Right cardiac atrium (tissue), 5 donors: ENCODE measurements around the gene WDR86. TPM values are rescaled to one million over a fixed set of nuclear protein-coding genes. Genes with fewer than 3 reads are reported as not detected.

ENCODE experiments used
- ATAC-seq, 2 donors: fragments of 200-7000 bp; cut with Tn5 transposase; one replicate each; pipeline versions ENCODE4 v1.8.0 to v1.9.1; 2020; ENCODE audit warnings: moderate library complexity in 2 of 2, mild to moderate bottlenecking in 1 of 2
- DNase-seq, 3 donors: peaks; one replicate each; pipeline ENCODE4 v3.0.0-alpha.2; 2020
- H3K27ac ChIP-seq: one replicate; pipeline ENCODE4 v1.5.1; 2013; ENCODE audit warnings: mild to moderate bottlenecking, low read length, control low read depth, moderate library complexity
- H3K27me3 ChIP-seq: one replicate; pipeline ENCODE4 v1.6.1; 2013; ENCODE audit not compliant: control insufficient read depth, insufficient read depth
- H3K4me1 ChIP-seq: one replicate; pipeline ENCODE4 v1.6.1; 2013; ENCODE audit warnings: low read length; ENCODE audit not compliant: control insufficient read depth, insufficient read depth
- H3K4me3 ChIP-seq: one replicate; pipeline ENCODE4 v1.5.1; 2013; ENCODE audit warnings: low read length, control low read depth
- H3K9me3 ChIP-seq: one replicate; pipeline ENCODE4 v1.6.1; 2013; ENCODE audit warnings: low read length; ENCODE audit not compliant: control insufficient read depth
- WGBS: extraction: QIAGEN DNeasy Blood & Tissue Kit; methylation state at CpG from one replicate; pipeline ENCODE4 v1.1.7; 2013; 5-methylcytosine and 5-hydroxymethylcytosine counted together
- intact Hi-C, 4 donors: fragments of 100-400 bp; cut with DNase I; formaldehyde crosslinking; loops; one replicate each; pipeline versions ENCODE4 v1.11.0 to v1.14.0; 2022 to 2023
- polyA plus RNA-seq: library from polyadenylated mRNA; stranded (reverse); fragments of 200-250 nt; gene quantifications from one replicate; pipeline ENCODE4 v1.2.3, GENCODE V29; 2013
- total RNA-seq, 4 donors: library from RNA; stranded (reverse); fragmentation: NEBNext Ultra II Directional; extraction: Animal tissue kit (Norgen Biotek cat#: 25700); gene quantifications; one replicate each; pipeline ENCODE4 v1.2.1, GENCODE V29; 2021
- donor health status: healthy with polysubstance abuse.
- donor health status: DM: no; HTN: yes; CAD: no.
- donor health status: DM: no; HTN: no; CAD: no.
- donor health status: DM: no; HTN: yes; CAD: no; lungs with severe emphysema.
- donor health status: DM: yes; HTN: yes; CAD: no.

WDR86 gene
- total and polyA plus RNA-seq, 5 donors: 0.17 to 0.47 (median 0.18) TPM

DNA sequence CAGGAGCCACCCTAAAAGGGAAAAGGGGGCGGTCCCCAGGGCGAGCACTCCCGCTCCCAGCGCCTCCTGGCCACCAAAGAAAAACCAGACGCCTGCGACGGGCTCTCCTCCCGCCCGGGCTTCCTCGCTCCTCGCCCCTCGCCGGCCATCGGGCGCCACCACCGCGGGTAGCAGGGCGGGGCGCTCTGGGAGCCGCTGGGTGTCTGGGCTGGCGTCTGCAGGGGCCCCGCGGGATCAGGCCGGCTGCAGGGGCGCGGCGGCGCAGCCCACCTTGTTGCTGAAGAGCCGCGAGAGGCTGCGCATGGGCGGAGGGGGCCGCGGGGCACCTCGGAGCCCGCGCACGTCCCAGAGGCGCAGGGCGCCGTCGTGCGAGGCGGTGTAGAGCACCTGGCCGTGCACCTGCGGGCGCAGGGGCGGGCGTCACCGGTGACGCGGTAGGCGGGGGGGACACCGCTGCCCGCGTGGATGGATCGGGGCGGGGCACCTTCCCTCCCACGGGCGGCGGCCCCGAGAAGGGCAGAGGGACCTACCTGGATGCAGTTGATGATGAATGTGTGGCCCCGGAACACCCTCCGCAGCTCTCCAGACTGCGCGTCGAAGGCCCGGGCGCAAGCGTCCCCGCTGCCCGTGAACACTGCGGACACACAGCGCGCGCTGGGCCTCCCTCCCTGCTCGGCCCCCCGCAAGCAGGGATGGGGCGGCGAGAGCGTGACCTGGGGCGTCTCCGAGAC, 28.3 kb downstream of the WDR86 start:
- DNase-seq: no peak
- Histone ChIP-seq H3K27me3 (no peaks in the 10 kb centered on the region), H3K4me3 (peak overlapping the region; percentile 6), H3K4me1 (no peaks in the 10 kb centered on the region), H3K27ac (no peak overlapping the region), H3K9me3 (no peaks in the 10 kb centered on the region)
- peak; percentile 20 to 26 for ATAC-seq
- WGBS: 4% methylated on average over 83 of the region's 83 CpGs
- intact Hi-C loops: loop anchor here in 2 of 4 donors (5.0 to 10.0 kb wide), 2 partner anchors 51 to 53 kb away; no protein-coding TSS in a partner anchor

- no peaks in the 10 kb centered on the region for H3K27me3 ChIP-seq
- intact Hi-C loops: loop anchor here in 2 of 4 donors (5.0 to 10.0 kb wide), 2 partner anchors 51 to 54 kb away; no protein-coding TSS in a partner anchor
Observed at GRCh38 chr7:151381098-151381347, 28.8 kb downstream of the WDR86 start.

GRCh38 chr7:151380199-151381097, 29.4 kb downstream of the WDR86 start:
- intact Hi-C loops: loop anchor here in 2 of 4 donors (5.0 to 10.0 kb wide), 2 partner anchors 52 to 54 kb away; no protein-coding TSS in a partner anchor
- Histone ChIP-seq H3K4me1 (no peaks in the 10 kb centered on the region), H3K9me3 (no peaks in the 10 kb centered on the region), H3K27ac (no peak overlapping the region), H3K27me3 (no peaks in the 10 kb centered on the region), H3K4me3 (no peak overlapping the region)
- 83% methylated on average over 32 of the region's 32 CpGs for WGBS
- DNase-seq (no peak), ATAC-seq (no peak)

More at GRCh38 chr7:151381098-151381347, 28.8 kb downstream of the WDR86 start:
- Histone ChIP-seq H3K9me3 (no peaks in the 10 kb centered on the region), H3K4me3 (no peak overlapping the region), H3K27ac (no peak overlapping the region), H3K4me1 (no peaks in the 10 kb centered on the region)
- DNase-seq: no peak
- WGBS: 31% methylated on average over 7 of the region's 7 CpGs
- ATAC-seq: no peak

DNA sequence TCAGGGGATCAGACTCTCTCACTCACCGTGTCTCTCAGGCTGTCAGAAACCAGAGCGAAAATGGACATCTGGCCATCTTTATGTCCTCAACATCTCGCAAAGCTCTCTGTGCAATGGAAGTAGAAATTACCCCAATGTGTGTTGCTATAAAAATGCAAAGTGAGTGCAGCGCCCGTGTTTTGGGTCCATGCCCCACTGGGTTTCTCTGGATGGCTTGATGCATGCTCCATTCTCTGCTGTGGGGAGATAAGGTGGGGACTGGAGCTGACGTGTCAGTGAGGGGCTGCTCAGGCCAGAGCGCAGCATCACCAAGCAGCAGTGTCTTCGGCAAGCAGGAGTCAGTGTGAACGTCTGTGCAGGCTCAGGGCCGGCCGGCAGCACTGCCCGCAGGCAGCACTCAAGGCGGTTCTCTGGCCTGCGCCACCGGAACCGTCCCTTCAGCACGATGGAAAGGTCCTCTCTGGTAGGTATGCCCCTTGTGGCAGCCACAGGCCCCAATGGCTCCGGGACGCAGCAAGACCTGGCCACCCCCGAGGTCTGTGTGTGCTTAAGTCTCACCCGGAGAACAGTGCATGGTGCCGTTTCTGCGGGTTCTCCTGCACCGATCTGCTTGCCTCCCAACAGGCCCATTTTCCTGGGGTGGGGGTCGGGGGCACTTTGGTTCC, 30.2 kb downstream of the WDR86 start:
- no peak for ATAC-seq

GRCh38 chr7:151379193-151379520, 30.7 kb downstream of the WDR86 start:
- Histone ChIP-seq H3K27me3 (no peaks in the 10 kb centered on the region), H3K4me1 (no peaks in the 10 kb centered on the region), H3K27ac (no peak overlapping the region), H3K9me3 (no peaks in the 10 kb centered on the region), H3K4me3 (no peak overlapping the region)
- intact Hi-C loops: loop anchor here in 3 of 4 donors (5.0 to 10.0 kb wide), 3 partner anchors 58 to 376 kb away; partner anchors contain the start of gene CRYGN (in 1 of the 3)
- 94% methylated on average over 6 of the region's 6 CpGs for WGBS
- no peak for DNase-seq
- ATAC-seq: no peak

More for the DNA sequence above, 30.2 kb downstream of the WDR86 start:
- no peak overlapping the region for H3K27ac ChIP-seq
- WGBS: 84% methylated on average over 25 of the region's 25 CpGs
- no peaks in the 10 kb centered on the region for H3K4me1 ChIP-seq
- H3K27me3 ChIP-seq: no peaks in the 10 kb centered on the region
- H3K4me3 ChIP-seq: no peak overlapping the region
- no peaks in the 10 kb centered on the region for H3K9me3 ChIP-seq
- DNase-seq: no peak
- intact Hi-C loops: loop anchor here (5.0 to 10.0 kb wide), 5 partner anchors 53 to 375 kb away; partner anchors contain the start of gene CRYGN (in 1 of the 4)

GRCh38 chr7:151378496-151379192, 31.2 kb downstream of the WDR86 start:
- no peaks in the 10 kb centered on the region for H3K4me1 ChIP-seq
- no peak overlapping the region for H3K4me3 ChIP-seq
- WGBS: 72% methylated on average over 17 of the region's 17 CpGs
- H3K9me3 ChIP-seq: no peaks in the 10 kb centered on the region
- H3K27me3 ChIP-seq: no peaks in the 10 kb centered on the region
- no peak overlapping the region for H3K27ac ChIP-seq
- DNase-seq (no peak), ATAC-seq (no peak)
- intact Hi-C loops: loop anchor here in 3 of 4 donors (5.0 to 10.0 kb wide), 3 partner anchors 59 to 376 kb away; partner anchors contain the start of gene CRYGN (in 1 of the 3)

DNA sequence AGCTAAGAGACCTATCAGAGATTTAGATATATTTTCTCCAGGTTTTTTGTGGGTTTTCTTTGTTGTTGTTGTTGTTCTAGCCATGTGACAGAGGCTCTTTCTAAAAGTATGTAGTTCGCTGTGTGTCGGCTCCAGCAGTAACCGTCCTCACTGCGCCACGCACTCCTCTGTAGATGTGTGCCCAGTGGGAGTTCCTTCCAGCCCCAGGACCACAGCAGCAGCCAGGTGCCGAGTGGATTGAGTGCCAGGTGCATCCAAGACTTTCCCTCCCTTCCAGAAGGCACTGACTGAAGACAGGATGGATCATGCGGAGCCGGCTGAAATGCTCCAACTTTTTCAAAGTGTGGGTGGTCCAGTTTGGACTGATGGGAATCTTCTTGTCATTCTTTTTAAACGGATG, 31.8 kb downstream of the WDR86 start:
- no peak for DNase-seq
- Histone ChIP-seq H3K27ac (no peak overlapping the region), H3K4me3 (no peak overlapping the region), H3K4me1 (no peaks in the 10 kb centered on the region), H3K9me3 (no peaks in the 10 kb centered on the region), H3K27me3 (no peaks in the 10 kb centered on the region)
- intact Hi-C loops: loop anchor here in 3 of 4 donors (5.0 to 10.0 kb wide), 3 partner anchors 59 to 377 kb away; partner anchors contain the start of gene CRYGN (in 1 of the 3)
- 90% methylated on average over 9 of the region's 9 CpGs for WGBS
- no peak for ATAC-seq

DNA sequence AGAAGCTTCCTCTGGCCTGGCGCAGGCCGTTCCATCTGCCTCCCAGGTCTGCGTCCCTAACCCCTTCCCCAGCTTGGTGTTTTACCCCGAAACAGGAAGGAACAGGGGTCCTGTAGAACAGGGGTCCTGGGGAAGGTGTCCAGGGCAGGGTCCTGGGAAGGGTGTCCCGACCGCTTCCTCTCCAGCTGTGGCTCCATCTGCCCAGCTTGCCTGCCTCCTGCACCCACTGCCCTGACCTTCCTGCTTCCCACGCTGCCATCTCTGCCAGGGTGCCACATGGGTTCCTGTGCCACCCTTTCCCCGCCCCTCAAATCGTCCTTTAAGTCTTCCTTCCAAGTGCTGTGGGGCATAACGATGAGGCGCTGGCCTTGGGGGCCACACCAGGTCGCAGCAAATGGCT, 32.4 kb downstream of the WDR86 start:
- intact Hi-C loops: loop anchor here in 3 of 4 donors (5.0 to 10.0 kb wide), 3 partner anchors 60 to 377 kb away; partner anchors contain the start of gene CRYGN (in 1 of the 3)

GRCh38 chr7:151376218-151376902, 33.5 kb downstream of the WDR86 start:
- Histone ChIP-seq H3K4me3 (no peak overlapping the region), H3K27me3 (no peaks in the 10 kb centered on the region), H3K9me3 (no peaks in the 10 kb centered on the region), H3K4me1 (no peaks in the 10 kb centered on the region), H3K27ac (no peak overlapping the region)
- DNase-seq: no peak
- ATAC-seq: no peak
- 95% methylated on average over 33 of the region's 33 CpGs for WGBS
- intact Hi-C loops: loop anchor here in 3 of 4 donors (5.0 to 10.0 kb wide), 3 partner anchors 61 to 378 kb away; partner anchors contain the start of gene CRYGN (in 1 of the 3)

More for the DNA sequence above, 32.4 kb downstream of the WDR86 start:
- H3K27me3 ChIP-seq: no peaks in the 10 kb centered on the region
- H3K4me1 ChIP-seq: no peaks in the 10 kb centered on the region
- no peak for DNase-seq
- H3K27ac ChIP-seq: no peak overlapping the region
- ATAC-seq: no peak
- WGBS: 94% methylated on average over 12 of the region's 12 CpGs
- no peak overlapping the region for H3K4me3 ChIP-seq
- no peaks in the 10 kb centered on the region for H3K9me3 ChIP-seq
